ENCODE results near the gene ELOVL2. TPM values are rescaled to one million over a fixed set of nuclear protein-coding genes. Genes with fewer than 3 reads are reported as not detected.

ELOVL2 gene
- total and polyA plus RNA-seq, 10 of the 15 experiments (the other 5 are each of a cell fraction or from before 2014, with no cell fraction given): 0.01 to 0.03 TPM; not detected in 8

- TF ChIP-seq NKRF (conservative IDR thresholded peaks at IDR 0.05) (no peak), PAX8 (IDR thresholded peaks at IDR 0.05) (no peak), ZBED1 (IDR thresholded peaks at IDR 0.05; ENCODE audit: borderline replicate concordance) (no peak)
These were observed 23.1 kb downstream of the ELOVL2 start (continued) for GRCh38 chr6:11021003-11021402.

GRCh38 chr6:11018225-11018624 lies 25.9 kb downstream of the ELOVL2 start:
- ATAC-seq: no peak
- H2AFZ ChIP-seq (ENCODE audit: control insufficient read depth, low read depth, low read length): no peak overlapping the region
- in situ Hi-C loops (cut with MboI) (no loop called here), intact Hi-C loops (cut with micrococcal nuclease; ENCODE audit: unreplicated experiment) (no loop called here)
- H3K27ac ChIP-seq (ENCODE audit: control insufficient read depth, insufficient read depth): no peak overlapping the region
- H3K4me3 ChIP-seq: no peak overlapping the region
- ChIA-PET SMC1A (ENCODE audit: uncharacterized antibody, unreplicated experiment) (interaction anchor here (1.4 kb wide), 1 partner anchor 8 kb away, joined by 4 read pairs; no protein-coding TSS in a partner anchor), CTCF (interaction anchor here (0.7 to 1.3 kb wide), 3 partner anchors 51 to 588 kb away, joined by 3 read pairs; no protein-coding TSS in a partner anchor), POLR2A (no interaction called here), RAD21 (ENCODE audit: unreplicated experiment) (no interaction called here)
- no peaks in the 10 kb centered on the region for H3K9me3 ChIP-seq (replicated peaks; ENCODE audit: control insufficient read depth, insufficient read depth, low read length)
- no peak overlapping the region for H3K4me2 ChIP-seq (ENCODE audit: control insufficient read depth, insufficient read depth)
- no peaks in the 10 kb centered on the region for H3K79me2 ChIP-seq (ENCODE audit: control insufficient read depth, insufficient read depth, low read length)
- H3K36me3 ChIP-seq (ENCODE audit: control insufficient read depth in 2 of 2, insufficient read depth in 2 of 2, low read length in 1 of 2): no peaks in the 10 kb centered on the region
- BruUV-seq (replicated peaks): no TSS peak
- no peaks in the 10 kb centered on the region for H3K4me1 ChIP-seq (ENCODE audit: control insufficient read depth, insufficient read depth, low read length)
- H4K20me1 ChIP-seq (ENCODE audit: control insufficient read depth, insufficient read depth): no peaks in the 10 kb centered on the region
- no peak for FAIRE-seq
- peaks cover 5 to 7% of the 10 kb centered on the region in 2 experiments; a peak in 3 of 4 replicates for H3K27me3 ChIP-seq (replicated peaks in 1 of 2; ENCODE audit: control insufficient read depth in 2 of 2, insufficient read depth in 2 of 2, low read length in 1 of 2)
- 52% methylated on average over 2 of the region's 2 CpGs for WGBS (ENCODE audit: insufficient coverage, insufficient replicate concordance, low lambda C conversion rate, missing lambda C conversion rate)
- H3K9ac ChIP-seq (ENCODE audit: control insufficient read depth, insufficient read depth, low read length): no peak overlapping the region
- DNase-seq (ENCODE audit: low read depth, low spot score): no peak
- no peak for TF ChIP-seq CUX1 (IDR thresholded peaks at IDR 0.05; ENCODE audit: insufficient replicate concordance, low read depth, low read length)
- no peak for TF ChIP-seq JUND (IDR thresholded peaks at IDR 0.05; ENCODE audit: low read depth, low read length)
- TF ChIP-seq MAX (IDR thresholded peaks at IDR 0.05; ENCODE audit: low read depth, low read length): no peak
- TF ChIP-seq ASH2L (IDR thresholded peaks at IDR 0.05; ENCODE audit: borderline replicate concordance, low read depth): no peak
- TF ChIP-seq EP300 (IDR thresholded peaks at IDR 0.05; ENCODE audit: borderline replicate concordance in 1 of 2, control insufficient read depth in 1 of 2, low read depth in 2 of 2, low read length in 2 of 2): no peak
- TF ChIP-seq YY1 (IDR thresholded peaks at IDR 0.05; ENCODE audit: low read depth, low read length): no peak
- TF ChIP-seq MEF2A (IDR thresholded peaks at IDR 0.05; ENCODE audit: insufficient read depth, low read depth, low read length): no peak
- TF ChIP-seq SPI1 (IDR thresholded peaks at IDR 0.05; ENCODE audit: borderline replicate concordance, insufficient read depth, low read depth, low read length): no peak
- no peak for TF ChIP-seq E2F8 (IDR thresholded peaks at IDR 0.05; ENCODE audit: low read depth, partially characterized antibody)

Data from GM12878 (cell line).